ENCODE measurements around the gene ACSL6.
"Not testable (repeated sequence)": the region's sequence is repeated elsewhere in the genome, so short reads cannot be mapped to it uniquely, and the experiment has no call there.

The ACSL6 gene

DNA sequence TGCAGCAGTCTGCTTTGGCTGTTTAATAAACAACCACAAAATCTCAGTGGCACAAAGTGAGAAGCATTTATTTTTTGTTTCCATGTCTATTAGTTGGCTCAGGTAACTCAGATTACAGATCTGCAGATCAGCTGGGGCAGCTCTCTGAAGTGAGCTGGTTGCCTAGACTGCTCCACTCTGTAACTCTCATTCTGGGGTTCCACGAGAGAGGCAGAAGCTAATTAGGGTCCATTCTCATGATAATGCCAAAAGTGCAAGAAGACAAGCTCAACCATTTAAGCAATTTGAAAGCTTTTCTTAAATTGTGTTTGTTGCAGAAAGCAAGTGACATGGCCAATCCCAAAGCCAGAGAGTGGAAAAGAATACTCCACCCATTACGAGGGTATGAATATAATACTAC is 79.2 kb downstream of the ACSL6 start:
- DNase-seq: no peak

DNA sequence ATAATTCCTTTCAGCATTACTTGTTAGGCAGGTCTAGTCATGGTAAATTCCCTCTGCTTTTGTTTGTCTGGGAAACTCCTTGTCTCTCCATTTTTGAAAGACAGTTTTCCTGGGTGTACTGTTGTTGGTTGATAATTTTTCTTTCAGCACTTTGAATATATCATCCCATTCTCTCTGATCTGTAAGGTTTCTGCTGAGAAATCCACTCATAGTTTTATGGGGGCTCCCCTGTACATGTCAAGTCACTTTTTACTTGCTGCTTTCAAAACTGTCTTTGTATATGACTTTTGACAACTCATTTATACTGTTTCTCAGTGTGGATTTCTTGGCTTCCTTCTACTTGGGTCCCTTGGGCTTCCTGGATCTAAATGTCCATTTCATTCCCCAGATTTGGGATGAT is 82.5 kb downstream of the ACSL6 start:
- no peak for DNase-seq

DNA sequence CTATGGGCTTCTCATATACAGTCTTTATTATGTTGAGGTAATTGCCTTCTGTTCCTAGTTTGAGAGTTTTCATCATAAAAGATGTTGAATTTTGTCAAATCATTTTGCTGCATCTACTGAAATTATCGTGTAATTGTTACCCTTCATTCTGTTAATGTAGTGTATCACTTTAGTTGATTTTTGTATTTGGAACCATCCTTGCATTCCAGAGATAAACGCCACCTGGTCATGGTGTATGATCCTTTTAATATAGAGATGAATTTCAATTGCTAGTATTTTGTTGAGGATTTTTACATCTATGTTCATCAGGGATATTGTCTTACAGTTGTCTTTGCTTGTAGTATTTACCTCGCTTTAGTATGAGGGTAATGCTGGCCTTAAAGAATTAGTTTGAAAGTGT is 85.3 kb downstream of the ACSL6 start:
- no peak for DNase-seq

DNA sequence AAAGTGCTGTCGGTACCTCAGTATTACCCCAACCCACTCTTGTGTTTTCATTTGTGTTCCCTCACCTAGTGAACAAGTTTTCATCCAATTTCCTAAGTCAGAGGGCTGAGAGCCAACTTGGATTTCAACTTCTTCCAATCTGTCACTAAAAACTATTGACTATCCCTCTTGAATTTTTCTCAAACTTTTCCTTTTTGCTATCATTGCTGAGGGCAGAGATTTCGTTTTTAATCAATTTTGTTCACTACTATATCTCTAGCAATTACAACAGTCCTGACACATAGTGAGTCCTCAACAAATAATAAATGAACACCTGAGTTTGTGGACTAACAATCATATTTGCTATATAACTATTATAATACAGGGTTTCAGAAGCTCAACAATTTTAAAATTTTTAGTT is 95.0 kb downstream of the ACSL6 start:
- no peak for DNase-seq

DNA sequence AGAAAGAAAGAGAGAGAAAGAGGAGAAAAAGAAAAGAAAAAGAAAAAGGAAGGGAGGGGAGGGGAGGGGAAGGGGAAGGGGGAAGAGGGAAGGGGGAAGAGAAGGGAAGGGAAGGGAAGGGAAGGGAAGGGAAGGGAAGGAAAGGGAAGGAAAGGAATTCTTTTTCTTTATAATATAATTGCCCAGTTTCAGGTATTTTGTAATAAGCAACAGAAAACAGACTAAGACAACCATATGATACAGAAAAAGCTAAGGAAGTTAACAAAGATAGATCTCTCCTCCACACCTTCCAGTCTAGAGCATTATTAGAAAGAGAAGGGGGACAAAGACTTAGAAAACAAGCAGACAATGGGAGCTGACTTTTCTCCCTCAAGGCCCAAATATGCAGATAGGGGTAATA is 97.0 kb downstream of the ACSL6 start:
- DNase-seq: no peak

DNA sequence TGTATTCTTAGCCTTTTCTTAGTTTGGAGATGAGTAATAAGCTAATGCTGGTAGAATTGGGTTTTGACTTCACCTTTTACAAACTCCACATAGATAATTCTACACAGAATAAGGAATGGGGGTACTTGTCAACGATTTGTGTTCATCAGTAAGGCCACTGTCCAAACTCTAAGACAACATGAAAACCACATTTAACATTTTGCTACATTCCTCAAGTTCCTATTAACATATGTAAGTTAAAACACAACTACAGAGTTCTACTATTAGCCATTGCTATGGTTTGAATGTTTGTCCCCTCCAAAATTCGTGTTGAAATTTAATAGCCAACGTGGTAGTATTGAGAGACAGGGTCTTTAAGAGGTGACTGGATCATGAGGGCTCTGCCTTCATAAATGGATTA is 97.9 kb downstream of the ACSL6 start:
- no peak for DNase-seq

DNA sequence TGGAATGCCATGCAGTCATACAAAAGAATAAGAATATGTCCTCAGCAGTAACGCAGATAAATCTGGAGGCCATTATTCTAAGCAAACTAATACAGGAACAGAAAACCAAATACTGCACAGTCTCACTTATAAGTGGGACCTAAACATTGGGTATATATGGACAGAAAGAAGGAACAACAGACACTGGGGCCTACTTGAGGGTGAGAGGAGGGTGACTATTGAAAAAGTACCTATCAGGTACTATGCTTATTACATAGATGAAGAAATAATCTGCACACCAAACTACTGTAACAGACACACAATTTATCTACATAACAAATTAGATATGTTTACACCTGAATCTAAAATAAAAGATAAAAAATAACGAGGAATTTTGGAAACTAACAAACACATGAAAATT is 104.8 kb downstream of the ACSL6 start:
- DNase-seq: no peak

DNA sequence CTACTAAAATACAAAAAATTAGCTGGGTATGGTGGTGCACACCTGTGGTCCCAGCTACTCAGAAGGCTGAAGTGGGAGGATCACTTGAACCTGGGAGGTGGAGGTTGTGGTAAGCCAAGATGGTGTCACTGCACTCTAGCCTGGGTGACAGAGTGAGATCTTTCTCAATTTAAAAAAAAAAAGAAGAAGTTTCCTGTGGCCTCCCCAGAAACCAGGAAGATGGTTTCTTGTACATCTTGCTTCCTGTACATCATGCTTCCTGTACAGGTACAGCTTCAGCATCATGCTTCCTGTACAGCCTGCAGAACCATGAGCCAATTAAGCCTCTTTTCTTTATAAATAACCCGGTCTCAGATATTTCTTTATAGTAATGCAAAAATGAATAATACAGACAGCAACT is 109.2 kb downstream of the ACSL6 start:
- DNase-seq: not testable (repeated sequence)

Data from T-helper 9 cell (primary cell).